HCT116 (cell line): ENCODE measurements around the gene RHBDD3. TPM values are rescaled to one million over a fixed set of nuclear protein-coding genes. Genes with fewer than 3 reads are reported as not detected.

Experiments
- ATAC-seq: fragments of 200-7000 bp; cut with Tn5 transposase; 2 replicates; pipeline ENCODE4 v1.9.1; 2020; ENCODE audit warnings: mild to moderate bottlenecking, moderate library complexity
- BruUV-seq: library from RNA; stranded (reverse); fragments of 400-500 nt; replicated peaks from 2 replicates; lab custom pipeline; 2021; lab: Mats Ljungman, UMichigan
- CTCF ChIA-PET: fragments of 300-600 bp; sonication (Branson Sonifier 250); formaldehyde crosslinking; loops from one replicate; lab custom pipeline; 2021; ENCODE audit warnings: antibody characterized with exemption; lab: Charles Lee
- POLR2A ChIA-PET: fragments of 300-600, 350-600 bp; sonication (Branson Sonifier 250); formaldehyde crosslinking; loops from one replicate; lab custom pipeline; 2021; ENCODE audit warnings: antibody characterized with exemption; lab: Charles Lee
- RAD21 ChIA-PET, 2 experiments: fragments of 300-600 bp; sonication (Branson Sonifier 250); formaldehyde crosslinking; loops; one replicate each; lab custom pipeline; 2023; ENCODE audit warnings: low total read pairs in 2 of 2; ENCODE audit not compliant: uncharacterized antibody in 2 of 2, unreplicated experiment in 2 of 2, low non-redundant PET in 1 of 2; lab: Charles Lee
- DNase-seq: peaks from one replicate; pipeline ENCODE4 v3.0.0-alpha.2; 2010; ENCODE audit warnings: low read depth, low spot score
- H2AFZ ChIP-seq: fragments of 200-600 bp; shearing (Covaris generic), sonication (generic); 2 replicates; pipeline ENCODE4 v1.6.1; 2017; ENCODE audit warnings: low read depth, mixed run types, mixed read lengths, antibody characterized with exemption, low read length; ENCODE audit not compliant: poor library complexity, severe bottlenecking
- H3K27ac ChIP-seq: 2 replicates; pipeline ENCODE4 v1.5.1; 2012; ENCODE audit warnings: low read depth, low read length
- H3K27me3 ChIP-seq: fragments of 200-600 bp; sonication (generic); 2 replicates; pipeline ENCODE4 v1.6.1; 2016; ENCODE audit warnings: mixed run types, low read length, mixed read lengths; ENCODE audit not compliant: insufficient read depth
- H3K36me3 ChIP-seq, 2 experiments: fragments of 200-500 bp in 1 of 2; fragments of 200-600 bp in 1 of 2; sonication (Bioruptor generic) in 1 of 2; sonication (generic) in 1 of 2; 2 replicates each; pipeline versions ENCODE4 v1.5.1 to v1.6.1; 2014 to 2016; ENCODE audit warnings: low read length in 2 of 2, inconsistent platforms in 1 of 2, mixed read lengths in 1 of 2, mixed run types in 1 of 2; ENCODE audit not compliant: insufficient read depth in 2 of 2, control insufficient read depth in 1 of 2
- H3K4me1 ChIP-seq, 2 experiments: fragments of 200-600 bp in 1 of 2; sonication (generic) in 1 of 2; 2 replicates each; pipeline versions ENCODE4 v1.5.1 to v1.6.1; 2012 to 2017; ENCODE audit warnings: low read length in 2 of 2, inconsistent platforms in 1 of 2, mild to moderate bottlenecking in 1 of 2, mixed read lengths in 1 of 2, mixed run types in 1 of 2, moderate library complexity in 1 of 2; ENCODE audit not compliant: insufficient read depth in 2 of 2, control insufficient read depth in 1 of 2
- H3K4me2 ChIP-seq: fragments of 200-600 bp; sonication (generic); 2 replicates; pipeline ENCODE4 v1.6.1; 2017; ENCODE audit warnings: mixed run types, low read length, mixed read lengths
- H3K4me3 ChIP-seq, 2 experiments: fragments of 200-600 bp in 1 of 2; sonication (generic) in 1 of 2; replicated peaks in 1 of 2; 2 replicates each; pipeline ENCODE4 v1.5.1; 2011 to 2016; ENCODE audit warnings: low read length in 2 of 2, control low read depth in 1 of 2, low read depth in 1 of 2, mild to moderate bottlenecking in 1 of 2, mixed read lengths in 1 of 2, mixed run types in 1 of 2
- H3K79me2 ChIP-seq: fragments of 200-600 bp; sonication (generic); 2 replicates; pipeline ENCODE4 v1.6.1; 2017; ENCODE audit warnings: mild to moderate bottlenecking, mixed run types, low read length, moderate library complexity, mixed read lengths; ENCODE audit not compliant: insufficient read depth
- H3K9ac ChIP-seq: fragments of 200-600 bp; sonication (generic); 2 replicates; pipeline ENCODE4 v1.6.1; 2016; ENCODE audit warnings: low read length, mixed read lengths
- H3K9me2 ChIP-seq: fragments of 200-600 bp; sonication (generic), shearing (Covaris generic); 2 replicates; pipeline ENCODE4 v1.6.1; 2017; ENCODE audit warnings: mixed run types, mild to moderate bottlenecking, moderate library complexity; ENCODE audit not compliant: insufficient read depth
- H3K9me3 ChIP-seq, 2 experiments: fragments of 200-500 bp in 1 of 2; fragments of 200-600 bp in 1 of 2; sonication (Bioruptor generic) in 1 of 2; sonication (generic) in 1 of 2; 2 replicates each; pipeline ENCODE4 v1.6.1; 2014 to 2017; ENCODE audit warnings: low read length in 2 of 2, mixed read lengths in 2 of 2, inconsistent platforms in 1 of 2, low read depth in 1 of 2, mild to moderate bottlenecking in 1 of 2, mixed run types in 1 of 2, moderate library complexity in 1 of 2; ENCODE audit not compliant: control insufficient read depth in 1 of 2, insufficient read depth in 1 of 2
- H4K20me1 ChIP-seq: fragments of 200-600 bp; sonication (generic), shearing (Covaris generic); 2 replicates; pipeline ENCODE4 v1.6.1; 2017; ENCODE audit warnings: mixed run types, mild to moderate bottlenecking, moderate library complexity; ENCODE audit not compliant: insufficient read depth
- CBX3 ChIP-seq: IDR thresholded peaks from 2 replicates; pipeline ENCODE4 v1.6.1; 2012; ENCODE audit warnings: low read depth
- CEBPB ChIP-seq: IDR thresholded peaks from 2 replicates; pipeline ENCODE4 v1.6.1; 2012; ENCODE audit warnings: low read depth
- CTCF ChIP-seq, 3 experiments: fragments of 200-600 bp in 1 of 3; sonication (generic) in 1 of 3; IDR thresholded peaks in 2 of 3; conservative IDR thresholded peaks in 1 of 3; 2 replicates each; pipeline ENCODE4 v1.5.1; 2012 to 2017; ENCODE audit warnings: low read depth in 2 of 3, low read length in 2 of 3, antibody characterized with exemption in 1 of 3, borderline replicate concordance in 1 of 3, control low read depth in 1 of 3, mild to moderate bottlenecking in 1 of 3, mixed read lengths in 1 of 3, mixed run types in 1 of 3, moderate library complexity in 1 of 3; ENCODE audit not compliant: insufficient read depth in 1 of 3
- ELF1 ChIP-seq: IDR thresholded peaks from 2 replicates; pipeline ENCODE4 v1.6.1; 2012; ENCODE audit warnings: low read depth, borderline replicate concordance
- EZH2 ChIP-seq: fragments of 200-600 bp; sonication (generic); IDR thresholded peaks from 2 replicates; pipeline ENCODE4 v1.6.1; 2017; ENCODE audit warnings: antibody characterized with exemption, mixed run types
- EZH2phosphoT487 ChIP-seq: fragments of 200-600 bp; IDR thresholded peaks from 2 replicates; pipeline ENCODE4 v1.6.1; 2018; ENCODE audit warnings: antibody characterized with exemption, borderline replicate concordance
- JUND ChIP-seq: IDR thresholded peaks from 2 replicates; pipeline ENCODE4 v1.6.1; 2012
- POLR2A ChIP-seq: IDR thresholded peaks from 2 replicates; pipeline ENCODE4 v1.7.0; 2011; ENCODE audit warnings: borderline replicate concordance; ENCODE audit not compliant: insufficient read depth, insufficient read length; ENCODE audit errors: extremely low read depth
- SIN3A ChIP-seq: IDR thresholded peaks from 2 replicates; pipeline ENCODE4 v1.6.1; 2012; ENCODE audit warnings: low read depth
- SRF ChIP-seq: IDR thresholded peaks from 2 replicates; pipeline ENCODE4 v1.6.1; 2012; ENCODE audit warnings: low read depth
- TCF7L2 ChIP-seq: IDR thresholded peaks from 2 replicates; pipeline ENCODE4 v1.7.0; 2011; ENCODE audit warnings: borderline replicate concordance, inconsistent platforms; ENCODE audit not compliant: insufficient read depth, insufficient read length; ENCODE audit errors: extremely low read depth
- YY1 ChIP-seq: IDR thresholded peaks from 2 replicates; pipeline ENCODE4 v1.6.1; 2011; ENCODE audit warnings: low read length, low read depth, moderate library complexity, mild to moderate bottlenecking; ENCODE audit not compliant: insufficient replicate concordance; ENCODE audit errors: extremely low read depth
- ZBTB33 ChIP-seq: IDR thresholded peaks from 2 replicates; pipeline ENCODE4 v1.6.1; 2011; ENCODE audit warnings: mild to moderate bottlenecking, low read length, moderate library complexity; ENCODE audit not compliant: insufficient replicate concordance; ENCODE audit errors: extremely low read depth
- intact Hi-C: fragments of 100-400 bp; cut with micrococcal nuclease; formaldehyde crosslinking; loops from 2 replicates; pipeline ENCODE4 v1.10.0; 2022
- total RNA-seq: library from RNA; stranded (reverse); gene quantifications from one replicate; pipeline ENCODE4 v1.2.1, GENCODE V29; 2021; ENCODE audit not compliant: unreplicated experiment

The RHBDD3 gene
- total RNA-seq, 1 experiment from 2014 or later = 30.2 TPM

GRCh38 chr22:29266564-29267461 is 968 bp downstream of the RHBDD3 start:
- BruUV-seq = no TSS peak
- no peak overlapping the region for H2AFZ ChIP-seq
- H3K4me1 ChIP-seq = peaks cover 15 to 31% of the 10 kb centered on the region in 2 experiments

More at GRCh38 chr22:29266564-29267461, 968 bp downstream of the RHBDD3 start:
- Histone ChIP-seq H3K79me2 (peaks cover 66% of the 10 kb centered on the region), H3K36me3 (peaks cover 24 to 50% of the 10 kb centered on the region in 2 experiments), H3K4me2 (peak overlapping the region; percentile 100), H3K27me3 (no peaks in the 10 kb centered on the region), H3K9me2 (no peaks in the 10 kb centered on the region), H3K27ac (peak overlapping the region; percentile 91), H4K20me1 (peaks cover 30% of the 10 kb centered on the region; the same call in 1 of the 2 replicates), H3K4me3 (peak overlapping the region; percentile 58 to 91), H3K9ac (peak overlapping the region; percentile 99), H3K9me3 (no peaks in the 10 kb centered on the region)
- POLR2A ChIA-PET = no interaction called here
- CTCF ChIA-PET = no interaction called here
- RAD21 ChIA-PET = no interaction called here
- no peak for TF ChIP-seq CEBPB
- no peak for TF ChIP-seq SRF
- no peak for TF ChIP-seq CBX3
- no peak for TF ChIP-seq TCF7L2
- no peak for TF ChIP-seq ELF1
- no peak for TF ChIP-seq ZBTB33
- no peak for TF ChIP-seq CTCF (IDR thresholded peaks at IDR 0.05 in 2 of 3, conservative IDR thresholded peaks at IDR 0.05 in 1 of 3; ENCODE audit: borderline replicate concordance in 1 of 3, insufficient read depth in 1 of 3, low read depth in 2 of 3, low read length in 2 of 3)
- no peak for TF ChIP-seq EZH2
- no peak for TF ChIP-seq SIN3A
- TF ChIP-seq EZH2phosphoT487 = no peak
- TF ChIP-seq JUND = no peak
- TF ChIP-seq YY1 = no peak
- no peak for TF ChIP-seq POLR2A
- intact Hi-C loops = no loop called here
- DNase-seq (no peak), ATAC-seq (peak; percentile 14)
